Hindlimb muscle (tissue), 1 donor: ENCODE measurements around the gene CLCNKA. TPM values are rescaled to one million over a fixed set of nuclear protein-coding genes. Genes with fewer than 3 reads are reported as not detected.
"Not testable (repeated sequence)": the region's sequence is repeated elsewhere in the genome, so short reads cannot be mapped to it uniquely, and the experiment has no call there.

Experiments used
- DNase-seq: peaks from one replicate; pipeline ENCODE4 v3.0.0-alpha.2; 2013
- polyA plus RNA-seq: library from polyadenylated mRNA; unstranded; fragments of 120-200 nt; gene quantifications from one replicate; pipeline ENCODE4 v1.2.1, GENCODE V29; 2013; ENCODE audit not compliant: insufficient read length

The CLCNKA gene
- polyA plus RNA-seq, 1 donor: 1.6 TPM

DNA sequence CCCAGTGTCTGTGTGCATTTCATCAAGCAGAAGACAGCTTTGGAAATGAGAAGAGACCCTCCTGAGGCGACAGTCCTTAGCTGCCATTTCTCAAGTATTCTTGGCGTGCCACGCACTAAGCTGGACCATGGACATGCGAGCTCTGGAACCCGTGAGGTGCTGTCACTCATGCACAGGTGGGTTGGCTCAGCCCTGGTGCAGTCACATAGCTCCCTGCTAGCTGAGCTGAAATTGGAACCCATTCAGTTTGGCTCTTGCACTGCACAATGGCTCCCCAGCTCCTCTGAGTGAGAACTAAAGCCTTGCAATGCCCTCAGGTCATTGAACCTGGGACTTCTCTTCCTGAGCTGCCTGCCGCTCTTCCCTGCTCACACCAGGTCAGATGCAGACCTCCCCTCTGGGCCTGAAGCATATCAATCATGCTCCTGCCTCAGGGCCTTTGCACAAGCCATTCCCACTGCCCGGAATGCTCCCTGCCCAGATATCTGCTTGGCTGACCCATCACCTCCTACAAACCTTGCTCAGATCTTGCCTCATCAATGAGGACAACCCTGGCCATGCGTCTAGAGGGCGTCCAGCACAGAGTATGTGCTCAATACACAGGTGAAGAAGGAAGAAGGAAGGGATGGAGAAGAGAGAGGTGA lies 24.1 kb upstream of the CLCNKA start:
- DNase-seq: no peak

DNA sequence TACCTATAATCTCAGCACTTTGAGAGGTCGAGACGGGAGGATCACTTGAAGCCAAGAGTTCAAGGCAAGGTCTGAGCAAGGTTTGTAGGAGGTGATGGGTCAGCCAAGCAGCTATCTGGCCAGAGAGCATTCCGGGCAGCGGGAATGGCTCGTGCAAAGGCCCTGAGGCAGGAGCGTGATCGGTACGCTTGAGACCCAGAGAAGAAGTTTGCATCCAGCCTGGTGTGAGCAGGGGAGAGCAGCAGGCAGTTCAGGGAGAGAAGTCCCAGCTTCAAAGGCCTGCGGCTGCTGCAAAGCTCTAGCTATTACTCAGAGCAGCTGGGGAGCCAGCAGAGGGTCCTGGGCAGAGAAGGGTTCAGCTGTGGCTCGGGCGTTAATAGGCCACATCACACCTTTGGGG lies 22.9 kb upstream of the CLCNKA start:
- DNase-seq: no peak

DNA sequence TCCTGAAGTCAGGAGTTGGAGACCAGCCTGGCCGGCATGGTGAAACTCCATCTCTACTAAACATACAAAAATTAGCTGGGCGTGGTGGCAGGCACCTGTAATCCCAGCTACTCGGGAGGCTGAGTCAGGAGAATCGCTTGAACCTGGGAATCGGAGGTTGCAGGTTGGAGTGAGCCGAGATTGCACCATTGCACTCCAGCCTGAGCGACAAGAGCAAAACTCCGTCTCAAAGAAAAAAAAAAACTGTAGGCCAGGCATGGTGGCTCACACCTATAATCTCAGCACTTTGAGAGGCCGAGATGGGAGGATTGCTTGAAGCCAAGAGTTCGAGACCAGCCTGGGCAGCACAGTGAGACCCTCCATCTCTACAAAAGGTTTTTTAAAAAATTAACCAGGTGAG lies 20.6 kb upstream of the CLCNKA start:
- DNase-seq: not testable (repeated sequence)

DNA sequence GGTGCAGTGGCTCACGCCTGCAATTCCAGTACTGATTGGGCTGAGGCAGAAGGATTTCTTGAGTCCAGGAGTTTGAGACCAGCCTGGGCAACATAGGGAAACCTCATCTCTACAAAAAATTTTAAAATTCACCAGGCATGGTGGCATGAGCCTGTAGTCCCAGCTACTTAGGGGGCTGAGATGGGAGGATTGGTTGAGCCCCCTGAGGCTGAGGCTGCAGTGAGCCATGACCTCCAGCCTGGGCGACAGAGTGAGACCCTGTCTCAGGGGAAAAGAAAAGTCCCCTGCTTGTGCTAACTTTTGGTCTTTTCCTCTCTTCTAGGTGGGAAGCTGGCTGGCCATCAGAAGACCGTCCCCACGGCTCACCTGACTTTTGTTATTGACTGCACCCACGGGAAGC lies 16.2 kb upstream of the CLCNKA start:
- no peak for DNase-seq

DNA sequence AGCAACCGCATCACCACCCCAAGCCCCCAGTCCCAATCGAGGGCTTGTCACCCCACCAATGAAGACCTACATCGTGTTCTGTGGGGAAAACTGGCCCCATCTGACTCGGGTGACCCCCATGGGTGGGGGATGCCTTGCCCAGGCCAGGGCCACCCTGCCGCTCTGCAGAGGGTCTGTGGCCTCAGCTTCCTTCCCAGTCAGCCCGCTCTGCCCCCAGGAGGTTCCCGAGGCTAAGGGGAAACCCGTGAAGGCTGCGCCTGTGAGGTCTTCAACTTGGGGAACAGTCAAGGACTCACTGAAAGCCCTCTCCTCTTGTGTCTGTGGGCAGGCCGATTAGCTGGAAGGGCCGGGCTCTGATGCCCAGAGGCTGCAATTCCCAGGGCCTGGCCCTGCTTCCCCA lies 15.8 kb upstream of the CLCNKA start:
- no peak for DNase-seq

DNA sequence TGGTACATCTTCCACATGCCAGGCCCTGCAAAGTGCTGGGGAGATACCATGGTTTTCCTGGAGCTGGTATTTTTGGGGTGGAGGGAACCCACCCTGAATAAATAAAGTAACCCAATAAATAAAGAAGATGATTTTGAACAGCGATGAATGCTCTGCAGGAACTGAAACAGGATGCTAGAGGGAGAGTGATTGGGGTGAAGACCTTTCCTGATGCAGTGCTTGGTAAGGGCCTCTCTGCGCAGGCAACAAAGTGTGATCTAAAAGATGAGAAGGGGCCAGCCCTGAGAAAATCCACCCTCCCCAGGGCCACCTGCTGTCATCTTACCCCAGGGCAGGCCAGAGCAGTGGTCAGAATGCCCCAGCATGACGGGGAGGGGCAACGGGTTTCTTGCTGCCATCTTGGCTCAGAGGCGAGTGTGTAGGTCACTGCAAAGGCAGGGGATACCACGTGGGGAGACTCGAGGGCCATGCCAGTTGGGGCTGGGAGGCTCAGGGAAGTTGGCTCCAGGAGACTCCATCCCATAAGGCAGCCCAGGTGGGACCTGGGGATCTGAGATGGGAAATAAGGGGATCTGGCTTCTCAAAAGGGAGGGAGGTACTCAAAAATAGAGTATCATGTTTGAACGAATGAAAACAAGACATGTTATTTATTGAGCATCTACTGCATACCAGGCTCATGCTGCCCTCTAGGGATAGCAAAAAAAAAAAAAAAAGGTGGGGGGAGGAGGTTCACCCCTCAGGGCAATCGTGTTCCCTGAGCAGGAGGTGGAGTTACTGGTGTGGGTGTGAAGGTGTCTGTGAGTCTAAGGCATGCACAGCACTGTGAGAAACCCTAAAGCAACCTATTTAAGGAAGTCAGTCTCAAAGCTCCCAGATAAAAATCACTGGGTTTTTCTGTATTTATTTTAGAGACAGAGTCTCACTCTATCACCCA lies 15.0 kb upstream of the CLCNKA start:
- DNase-seq: no peak

DNA sequence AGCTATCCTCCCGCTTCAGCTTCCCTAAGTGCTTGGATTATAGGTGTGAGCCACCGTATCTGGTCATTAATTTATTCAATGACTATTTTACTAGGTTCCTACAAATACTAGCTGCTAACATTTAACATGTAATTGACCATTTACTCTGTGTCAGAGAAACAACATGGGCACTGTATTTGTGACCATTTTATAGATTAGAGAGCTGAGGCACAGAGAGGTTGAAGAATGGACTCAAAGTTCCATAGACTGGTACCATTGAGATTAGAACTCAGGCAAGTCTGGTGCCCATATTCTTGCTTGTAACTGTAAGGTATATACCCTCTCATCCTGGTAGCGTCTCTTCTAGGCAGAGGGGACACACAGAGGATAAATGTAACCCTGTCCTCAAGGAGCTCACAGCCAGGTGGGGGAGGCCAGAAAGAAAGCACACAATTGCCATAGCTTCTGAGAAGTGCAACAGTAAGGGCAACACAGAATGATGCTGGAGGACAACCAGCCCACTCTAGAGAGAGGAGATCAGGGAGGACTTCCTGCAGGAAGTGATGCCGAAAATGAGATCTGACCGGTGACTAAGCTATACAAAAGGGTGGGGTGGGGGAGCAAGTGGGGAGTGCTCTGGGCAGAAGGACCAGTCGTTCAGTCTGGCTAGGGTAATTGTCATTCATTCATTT lies 14.0 kb upstream of the CLCNKA start:
- DNase-seq: no peak

DNA sequence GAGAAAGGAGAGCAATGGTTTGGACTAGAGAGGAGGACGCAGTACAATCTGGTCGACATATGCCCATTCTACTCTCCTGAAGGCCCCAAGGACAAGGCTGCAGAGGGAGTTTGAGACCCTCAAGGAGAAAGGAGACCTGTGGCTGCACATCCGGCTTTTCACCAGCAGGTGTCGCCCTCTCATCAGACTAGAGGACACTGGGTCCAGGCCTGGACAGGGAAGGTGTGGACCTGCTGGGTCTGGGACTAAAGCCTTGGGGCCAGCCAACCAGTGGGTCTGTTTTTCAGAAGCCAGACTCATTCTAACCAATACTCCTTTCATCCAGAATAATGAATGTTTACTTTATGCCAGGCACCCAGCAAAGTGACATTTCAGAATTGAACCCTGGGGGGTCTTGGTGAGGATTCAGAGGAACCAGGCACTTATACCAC lies 12.8 kb upstream of the CLCNKA start:
- peak; percentile 73 for DNase-seq

DNA sequence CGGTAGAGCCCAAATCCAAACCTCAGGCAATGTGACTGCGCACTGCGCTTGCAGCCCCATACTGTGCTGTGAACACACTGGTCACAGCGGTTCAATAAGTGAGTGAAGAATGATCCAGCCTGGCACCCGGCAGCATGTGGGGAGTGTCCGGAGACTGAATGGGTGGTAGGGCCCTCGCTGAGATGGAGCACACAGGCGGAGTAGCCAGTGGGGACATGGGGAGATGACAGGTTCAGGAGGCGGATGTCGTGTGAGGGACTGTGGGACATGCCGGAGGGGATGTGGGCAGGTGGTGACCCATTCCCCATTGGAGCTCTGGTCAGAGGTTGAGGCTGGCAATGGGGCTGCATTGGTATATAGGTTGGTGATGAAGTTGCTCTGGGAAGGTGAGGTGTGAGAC lies 12.2 kb upstream of the CLCNKA start:
- no peak for DNase-seq

DNA sequence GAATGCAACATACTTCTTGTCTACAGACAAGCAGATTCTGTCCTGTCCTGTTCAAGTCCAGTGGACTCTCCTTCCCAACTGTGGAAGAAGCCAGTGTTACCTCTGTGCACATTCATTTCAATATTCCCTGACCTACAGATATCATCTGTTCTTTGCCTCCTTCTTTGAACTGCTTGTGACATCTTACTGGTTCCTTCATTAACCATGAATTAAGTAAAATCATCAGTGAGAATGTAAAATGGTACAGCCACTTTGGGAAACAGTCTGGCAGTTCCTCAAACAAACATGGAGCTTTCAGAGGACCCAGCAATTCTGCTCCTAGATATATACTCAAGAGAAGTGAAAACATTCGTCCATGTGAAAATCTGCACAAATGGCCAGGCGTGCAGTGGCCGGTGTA lies 11.0 kb upstream of the CLCNKA start:
- no peak for DNase-seq

DNA sequence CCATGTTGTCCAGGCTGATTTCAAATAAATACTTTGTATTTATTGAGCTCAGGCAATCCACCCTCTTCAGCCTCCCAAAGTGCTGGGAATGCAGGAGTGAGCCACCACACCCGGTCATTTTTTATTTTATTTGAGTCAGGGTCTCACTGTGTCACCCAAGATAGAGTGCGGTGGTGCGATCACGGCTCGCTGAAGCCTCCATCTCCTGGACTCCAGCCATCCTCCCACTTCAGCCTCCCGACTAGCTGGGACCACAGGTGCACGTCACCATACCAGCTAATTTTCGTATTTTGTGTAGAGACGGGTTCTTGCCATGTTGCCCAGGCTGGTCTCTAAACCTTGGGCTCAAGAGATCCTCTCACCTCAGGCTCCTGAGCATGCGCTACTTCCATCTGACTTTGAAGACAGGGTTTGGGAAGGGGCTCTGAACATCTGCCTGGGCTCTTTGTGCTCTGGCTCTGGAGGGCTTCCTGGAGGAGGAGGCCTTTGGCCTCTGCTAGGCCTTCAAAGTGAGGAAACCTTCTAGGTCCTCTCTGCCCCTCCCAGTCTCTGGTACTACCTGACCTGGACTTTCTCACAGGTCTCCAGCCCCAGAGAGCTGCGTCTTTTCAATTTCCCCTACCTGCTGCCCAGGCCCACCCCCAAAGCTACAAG lies 9.8 kb upstream of the CLCNKA start:
- DNase-seq: no peak

DNA sequence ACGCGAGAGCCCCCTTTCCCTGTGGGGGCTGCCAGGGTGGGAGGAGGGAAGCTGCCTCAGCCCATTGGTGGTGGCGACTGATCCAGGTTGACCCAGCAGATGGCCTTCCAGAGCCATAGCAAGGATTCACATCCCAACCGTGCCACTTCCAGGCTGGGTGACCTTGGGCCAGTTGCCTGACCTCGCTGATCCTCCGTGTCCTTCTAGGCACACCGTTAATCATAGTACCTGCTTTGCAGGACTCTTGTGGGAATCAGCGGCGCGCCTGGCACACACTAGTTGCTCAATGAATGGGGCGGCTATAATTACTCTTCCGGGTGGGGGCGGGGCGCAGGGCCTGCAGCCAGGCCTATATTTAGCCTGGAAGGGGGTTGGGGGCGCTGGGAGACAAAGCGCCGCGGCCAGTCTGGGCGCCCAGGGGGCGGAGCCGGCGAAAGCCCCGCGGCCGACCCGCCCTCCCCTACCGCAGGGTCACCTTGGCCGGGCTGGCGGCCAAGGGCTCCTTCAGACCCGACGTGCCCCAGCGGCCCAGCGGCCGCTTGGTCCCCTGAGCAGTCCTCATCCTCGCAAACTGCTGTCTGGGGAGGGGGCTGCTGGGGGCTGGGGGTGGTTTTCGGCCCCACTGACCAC lies 9.1 kb upstream of the CLCNKA start:
- peak; percentile 62 for DNase-seq

DNA sequence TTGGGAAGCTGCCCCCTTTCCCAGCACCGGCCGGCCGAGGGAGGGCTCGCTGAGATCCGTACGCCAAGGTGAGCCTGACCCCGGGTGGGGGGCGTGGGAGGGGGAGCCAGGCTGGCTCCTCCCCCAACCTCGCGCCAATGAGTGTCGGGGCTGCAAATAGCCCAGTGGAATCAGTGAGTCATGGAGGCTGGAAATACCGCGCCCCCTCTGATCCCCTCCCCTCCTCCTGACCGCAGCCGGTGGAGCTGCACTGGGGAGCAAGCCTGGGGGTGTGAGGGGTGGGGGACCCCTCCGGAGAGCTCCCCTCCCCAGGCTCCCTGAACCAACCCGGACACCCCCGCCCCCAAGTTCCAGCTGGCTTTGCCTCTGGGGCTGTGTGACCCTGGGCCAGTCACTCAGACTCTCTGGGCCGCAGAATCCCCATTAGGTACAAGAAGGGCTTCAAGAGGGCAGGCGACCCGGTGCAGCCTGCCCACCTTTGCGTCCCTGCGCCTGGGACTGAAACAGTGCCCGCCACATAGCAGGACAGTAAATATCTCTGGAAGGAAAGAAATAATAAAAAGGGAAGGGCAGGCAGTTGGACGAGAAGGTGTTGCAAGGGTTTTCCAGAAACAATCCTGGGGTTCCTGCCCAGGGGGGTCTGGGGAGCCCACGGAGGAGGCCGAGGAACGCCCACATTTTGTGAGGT lies 8.5 kb upstream of the CLCNKA start:
- DNase-seq: peak; percentile 75

DNA sequence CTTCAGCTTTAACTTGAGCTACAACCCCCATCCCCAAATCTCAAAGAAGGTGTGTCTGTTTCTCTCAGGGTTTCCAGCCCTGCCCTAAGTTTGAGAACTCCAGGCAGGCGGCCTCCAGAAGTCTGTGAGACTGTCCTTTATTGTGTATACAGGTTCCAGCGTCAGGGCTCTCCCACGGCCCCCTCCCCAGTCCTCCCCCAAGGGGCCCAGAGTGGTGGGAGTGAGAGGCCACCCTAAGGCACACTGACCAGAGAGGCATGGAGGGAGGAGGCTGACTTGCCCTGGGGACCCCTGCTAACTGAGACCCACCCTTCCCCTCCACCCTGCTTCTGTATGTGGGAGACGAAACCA lies 8.0 kb upstream of the CLCNKA start:
- DNase-seq: no peak

DNA sequence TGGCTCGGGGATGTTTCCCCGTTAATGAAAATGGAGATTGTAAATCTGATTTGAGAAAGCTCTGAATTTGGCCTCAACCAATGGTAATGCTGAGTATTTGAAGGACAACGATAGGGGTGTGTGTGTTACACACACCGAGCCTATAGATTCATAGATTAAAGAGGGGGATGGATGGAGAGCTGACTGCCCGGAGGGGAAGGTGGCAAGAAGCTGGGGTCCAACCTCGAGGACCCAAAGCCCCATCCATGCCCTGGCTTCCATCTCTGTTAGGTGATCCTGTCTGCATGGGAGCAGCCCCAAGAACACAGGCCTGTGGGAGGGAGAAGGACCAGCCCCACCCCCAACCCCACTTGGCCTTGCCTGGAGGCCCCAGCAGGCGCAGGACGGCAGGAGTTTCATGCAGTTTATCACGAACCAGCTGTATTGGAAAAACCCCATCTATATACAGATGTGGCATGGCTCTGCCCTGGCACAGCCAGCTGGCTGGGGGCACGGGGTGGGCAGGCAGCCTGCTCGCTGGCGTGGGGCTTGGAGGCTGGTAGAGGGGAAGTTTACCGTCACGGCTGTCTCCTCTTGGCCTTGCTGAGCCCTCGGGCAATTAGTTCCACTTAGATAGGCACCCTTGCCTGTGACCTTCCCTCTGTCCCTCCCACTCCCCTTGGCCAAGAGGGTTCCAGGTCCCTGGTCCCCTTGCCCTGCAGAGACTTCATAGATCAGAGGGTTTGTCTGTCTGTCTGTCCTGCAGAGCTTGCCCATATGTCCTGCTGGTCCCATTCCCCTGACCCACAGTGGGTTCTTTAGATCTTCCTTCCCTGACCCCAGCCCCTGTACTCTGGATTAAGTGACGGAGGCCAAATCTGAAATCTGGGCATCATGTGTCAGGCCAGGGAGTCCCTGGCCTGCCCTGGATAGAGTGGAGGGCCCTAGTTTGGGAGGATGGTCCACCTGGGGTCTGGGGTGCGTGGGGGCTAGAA lies 7.0 kb upstream of the CLCNKA start:
- peak; percentile 37 for DNase-seq

DNA sequence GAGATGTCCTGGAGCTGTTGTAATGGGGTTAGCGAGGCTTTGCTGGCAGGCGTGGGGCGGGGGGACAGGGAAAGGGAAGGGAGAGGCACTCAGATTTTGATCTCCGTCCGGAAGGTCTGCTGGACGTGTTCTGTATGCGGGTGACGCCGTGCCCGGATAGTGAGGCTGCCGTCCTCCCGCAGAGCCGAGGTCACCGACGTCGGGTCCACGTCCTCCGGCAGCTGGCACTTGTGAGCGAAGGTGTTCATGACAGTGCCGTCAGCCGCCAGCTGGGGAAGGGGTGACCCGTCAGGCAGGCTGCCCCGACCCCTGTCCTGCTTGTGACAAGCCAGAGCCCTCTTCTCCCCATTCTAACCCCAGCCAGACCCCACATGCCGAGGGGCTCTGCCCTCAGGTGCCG lies 6.3 kb upstream of the CLCNKA start:
- no peak for DNase-seq

DNA sequence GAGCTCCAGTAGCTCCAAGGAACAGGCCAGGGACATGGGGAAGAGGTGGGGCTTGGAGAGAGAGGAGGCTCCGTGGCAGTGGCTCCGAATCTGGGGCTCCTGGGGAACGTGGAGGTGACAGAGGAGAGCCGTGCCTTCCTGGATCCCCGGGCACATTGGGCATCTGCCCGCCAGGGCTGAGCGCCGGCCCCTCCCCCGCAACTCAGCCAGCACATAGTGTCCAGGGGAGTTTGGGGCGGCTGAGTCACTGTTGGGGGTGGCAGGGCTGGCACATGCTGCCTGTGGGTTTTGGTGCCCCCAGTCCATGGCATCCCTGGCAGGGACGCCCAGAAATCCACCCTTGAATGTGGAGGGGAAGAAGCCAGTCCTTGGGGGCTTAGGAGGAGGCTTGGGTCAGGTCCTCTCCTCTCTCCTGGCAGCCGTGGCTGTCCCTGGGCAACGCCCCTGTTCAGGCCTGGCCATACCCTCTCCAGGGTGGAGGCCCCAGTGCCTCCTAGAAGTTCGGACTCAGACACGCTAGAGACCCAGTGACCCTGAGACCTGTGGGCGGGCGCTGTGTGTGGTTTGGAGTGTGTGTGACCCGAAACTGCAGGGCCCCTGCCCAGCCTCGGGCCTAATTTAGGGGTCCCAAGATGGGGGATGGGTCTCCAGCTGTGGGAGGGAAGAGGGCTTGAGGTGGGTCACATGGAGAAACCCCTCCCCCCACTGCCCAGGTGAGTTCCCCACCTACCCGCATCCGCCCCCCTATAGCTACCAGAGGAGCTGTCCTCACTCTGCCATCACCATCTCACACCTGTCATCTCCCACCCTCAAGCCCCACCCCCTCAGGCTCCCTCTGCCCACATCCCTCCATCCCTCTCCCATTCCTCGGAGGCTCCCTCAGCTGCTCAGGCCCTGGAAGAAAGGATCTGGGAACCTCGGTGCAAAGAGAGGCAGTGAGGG lies 5.6 kb upstream of the CLCNKA start:
- no peak for DNase-seq

DNA sequence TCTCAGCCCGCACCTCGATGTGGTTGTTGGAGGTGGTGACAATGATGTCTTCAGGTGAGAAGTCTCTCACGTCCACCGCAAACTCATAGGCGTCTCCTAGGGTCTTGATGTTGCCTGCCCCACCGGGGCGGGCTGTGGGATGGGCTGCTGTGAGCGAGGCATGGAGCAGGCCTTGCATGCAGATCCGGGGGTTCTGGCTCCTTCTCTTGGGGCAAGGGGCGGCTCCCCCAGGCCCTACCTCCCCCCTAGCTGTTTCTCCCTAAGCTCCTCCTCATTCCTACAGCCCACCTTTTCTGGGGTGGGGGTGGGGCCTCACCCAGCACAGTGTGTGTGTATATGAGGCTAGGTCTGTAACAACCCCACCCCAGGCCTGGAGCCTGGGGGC lies 4.8 kb upstream of the CLCNKA start:
- no peak for DNase-seq

DNA sequence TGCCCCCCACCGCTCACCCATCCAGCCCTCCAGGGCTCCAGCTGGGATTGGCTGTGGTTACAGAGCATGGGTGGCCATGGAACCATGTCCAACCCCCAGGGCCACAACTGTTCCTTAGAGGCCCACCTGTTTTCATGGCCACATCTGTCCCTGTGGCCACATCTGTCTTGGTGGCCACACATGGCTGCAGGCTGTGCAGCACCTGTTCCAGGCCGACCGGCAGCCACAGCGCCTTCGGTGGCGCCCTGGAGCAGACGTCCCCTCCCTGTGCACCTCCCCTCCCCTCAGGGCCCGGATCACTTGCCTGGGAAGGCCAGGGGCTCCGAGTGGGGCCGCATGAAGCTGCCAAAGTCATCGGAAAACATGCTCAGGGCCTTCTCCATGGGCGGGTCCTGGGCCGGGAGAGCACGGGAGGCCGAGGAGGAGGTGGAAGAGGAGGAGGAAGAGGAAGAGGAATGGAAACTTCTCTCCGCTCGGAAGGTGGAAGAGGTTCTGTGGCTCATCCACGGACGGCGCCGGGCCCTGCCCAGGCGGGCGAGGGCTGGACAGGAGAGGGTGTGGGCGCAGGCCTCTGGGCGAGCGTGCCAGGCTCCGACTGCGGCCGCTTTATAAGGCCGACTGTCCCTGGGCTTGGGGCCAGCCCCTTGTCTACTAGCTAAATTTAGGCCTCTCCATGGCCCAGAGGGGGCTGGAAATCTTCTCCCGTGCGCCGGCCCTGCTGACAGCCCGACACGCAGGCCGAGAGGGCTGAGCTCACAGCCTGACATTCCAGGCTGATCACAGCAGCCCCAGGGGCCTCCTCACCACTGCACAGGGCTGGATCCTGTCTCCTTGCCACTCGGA lies 4.2 kb upstream of the CLCNKA start, which contains the start of gene HSPB7:
Gene HSPB7 (minus strand): TSS at position 583 of the 843 bp plus-strand sequence. CDS start 80 bp downstream, at position 503.
- DNase-seq: peak; percentile 92
